WTC11 (cell line): ENCODE measurements around the gene ARAP2. TPM values are rescaled to one million over a fixed set of nuclear protein-coding genes. Genes with fewer than 3 reads are reported as not detected.

Experiments used
- ATAC-seq: fragments of 200-7000 bp; cut with Tn5 transposase; 2 replicates; pipeline ENCODE4 v1.10.0; 2021; ENCODE audit warnings: mild to moderate bottlenecking, moderate library complexity
- CTCF ChIA-PET: fragments of 300-600 bp; sonication (Branson Sonifier 250); formaldehyde crosslinking; loops from one replicate; lab custom pipeline; 2021; ENCODE audit warnings: antibody characterized with exemption; lab: Charles Lee
- POLR2A ChIA-PET: fragments of 350-600 bp; sonication (Branson Sonifier 250); formaldehyde crosslinking; loops from one replicate; lab custom pipeline; 2021; ENCODE audit warnings: antibody characterized with exemption; lab: Charles Lee
- DNase-seq: peaks from one replicate; pipeline ENCODE4 v3.0.0; 2021; ENCODE audit warnings: low spot score
- H3K27ac Mint-ChIP-seq: 2 replicates; pipeline ENCODE4 v1.8.0; 2021; ENCODE audit warnings: mixed read lengths
- H3K27me3 Mint-ChIP-seq: 2 replicates; pipeline ENCODE4 v1.8.0; 2021; ENCODE audit warnings: low read depth, mild to moderate bottlenecking, moderate library complexity, mixed read lengths
- H3K36me3 Mint-ChIP-seq: 2 replicates; pipeline ENCODE4 v1.8.0; 2021; ENCODE audit warnings: mixed read lengths
- H3K4me1 Mint-ChIP-seq: 2 replicates; pipeline ENCODE4 v1.8.0; 2022; ENCODE audit warnings: mixed read lengths
- H3K4me3 Mint-ChIP-seq: 2 replicates; pipeline ENCODE4 v1.8.0; 2021; ENCODE audit warnings: mild to moderate bottlenecking, moderate library complexity, mixed read lengths
- H3K9me3 Mint-ChIP-seq: 2 replicates; pipeline ENCODE4 v1.8.0; 2021; ENCODE audit warnings: mixed read lengths
- AR ChIP-seq: fragments of 250-450 bp; sonication (Bioruptor Pico); IDR thresholded peaks from 2 replicates; pipeline ENCODE4 v1.9.0; 2021; ENCODE audit warnings: mild to moderate bottlenecking
- ARID4B ChIP-seq: sonication (generic); formaldehyde crosslinking; IDR thresholded peaks from 2 replicates; pipeline ENCODE4 v1.8.0; 2023; ENCODE audit warnings: missing genetic modification reagents, mild to moderate bottlenecking, borderline replicate concordance
- ATF1 ChIP-seq: sonication (generic); formaldehyde crosslinking; IDR thresholded peaks from 2 replicates; pipeline ENCODE4 v1.8.1; 2023; ENCODE audit warnings: mild to moderate bottlenecking, moderate library complexity, missing genetic modification reagents
- CTCF ChIP-seq: fragments of 200-600 bp; IDR thresholded peaks from 2 replicates; pipeline ENCODE4 v1.8.0; 2022; ENCODE audit warnings: antibody characterized with exemption
- ESRRA ChIP-seq: sonication (generic); formaldehyde crosslinking; IDR thresholded peaks from 2 replicates; pipeline ENCODE4 v1.8.1; 2022; ENCODE audit warnings: mild to moderate bottlenecking, missing genetic modification reagents, borderline replicate concordance
- FOXK1 ChIP-seq: sonication (generic); formaldehyde crosslinking; IDR thresholded peaks from 2 replicates; pipeline ENCODE4 v1.8.0; 2022; ENCODE audit warnings: mild to moderate bottlenecking, moderate library complexity, missing genetic modification reagents
- GTF2I ChIP-seq: fragments of 250-450 bp; sonication (Bioruptor Pico); conservative IDR thresholded peaks from 2 replicates; pipeline ENCODE4 v1.4.0; 2021; ENCODE audit warnings: mild to moderate bottlenecking
- HMGXB4 ChIP-seq: sonication (generic); formaldehyde crosslinking; IDR thresholded peaks from 2 replicates; pipeline ENCODE4 v1.8.1; 2023; ENCODE audit warnings: mild to moderate bottlenecking, moderate library complexity, missing genetic modification reagents
- IRF2 ChIP-seq: sonication (generic); formaldehyde crosslinking; IDR thresholded peaks from 2 replicates; pipeline ENCODE4 v1.8.0; 2022; ENCODE audit warnings: low read depth, missing genetic modification reagents, borderline replicate concordance
- NFE2L1 ChIP-seq: sonication (generic); formaldehyde crosslinking; IDR thresholded peaks from 2 replicates; pipeline ENCODE4 v1.8.1; 2023; ENCODE audit warnings: missing genetic modification reagents
- RORB ChIP-seq: fragments of 250-450 bp; sonication (Bioruptor Pico); IDR thresholded peaks from 2 replicates; pipeline ENCODE4 v1.9.0; 2021; ENCODE audit warnings: mild to moderate bottlenecking
- SOX15 ChIP-seq: fragments of 250-450 bp; sonication (Bioruptor Pico); IDR thresholded peaks from 2 replicates; pipeline ENCODE4 v1.9.0; 2021; ENCODE audit warnings: mild to moderate bottlenecking
- TCF7 ChIP-seq: sonication (generic); formaldehyde crosslinking; IDR thresholded peaks from 2 replicates; pipeline ENCODE4 v1.8.0; 2022; ENCODE audit warnings: mild to moderate bottlenecking, low read depth, missing genetic modification reagents, moderate library complexity
- USF2 ChIP-seq: sonication (generic); formaldehyde crosslinking; IDR thresholded peaks from 2 replicates; pipeline ENCODE4 v1.8.1; 2023; ENCODE audit warnings: mild to moderate bottlenecking, missing genetic modification reagents, moderate library complexity
- ZNF121 ChIP-seq: sonication (generic); formaldehyde crosslinking; IDR thresholded peaks from 2 replicates; pipeline ENCODE4 v1.8.0; 2023; ENCODE audit warnings: missing genetic modification reagents
- ZNF423 ChIP-seq: fragments of 250-450 bp; sonication (Bioruptor Pico); IDR thresholded peaks from 2 replicates; pipeline ENCODE4 v2.1.2; 2022; ENCODE audit warnings: mild to moderate bottlenecking, moderate library complexity
- total RNA-seq: library from RNA; stranded (reverse); gene quantifications from 3 replicates; pipeline ENCODE4 v1.2.3, GENCODE V29; 2021

Gene ARAP2
- total RNA-seq, 1 experiment from 2014 or later, result 1.0 TPM

GRCh38 chr4:36142504-36142903 lies 101.8 kb downstream of the ARAP2 start (continued):
- TF ChIP-seq CTCF (no peak), ESRRA (CRISPR knock-in tag) (no peak), AR (CRISPR knock-in tag) (no peak), FOXK1 (no peak), ATF1 (CRISPR knock-in tag) (no peak), IRF2 (CRISPR knock-in tag) (no peak), TCF7 (CRISPR knock-in tag) (no peak), ZNF423 (CRISPR knock-in tag) (no peak), NFE2L1 (no peak), ARID4B (CRISPR knock-in tag) (no peak), ZNF121 (CRISPR knock-in tag) (no peak), SOX15 (CRISPR knock-in tag) (no peak), USF2 (no peak)

DNA sequence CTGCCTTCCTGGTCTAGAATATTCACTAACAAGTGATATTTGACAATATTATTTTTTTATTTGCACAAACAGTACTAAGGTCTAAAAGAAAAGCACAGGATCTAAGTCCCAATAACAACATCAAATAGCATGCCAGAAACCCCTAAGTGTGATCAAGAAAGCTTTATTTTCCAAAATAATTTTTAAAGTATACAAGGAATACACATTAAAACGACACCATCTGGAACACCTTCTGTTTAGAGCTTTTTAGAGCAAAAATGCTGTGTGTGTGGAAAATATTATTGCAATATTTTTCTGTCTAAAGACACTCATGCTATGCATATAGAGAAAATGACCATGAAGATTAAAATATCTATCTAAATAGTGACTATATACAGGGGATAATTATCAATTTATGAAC lies 103.1 kb downstream of the ARAP2 start:
- ChIA-PET POLR2A (no interaction called here), CTCF (no interaction called here)
- H3K9me3 Mint-ChIP-seq, result no peaks in the 10 kb centered on the region
- H3K4me3 Mint-ChIP-seq, result no peak overlapping the region
- no peaks in the 10 kb centered on the region for H3K27me3 Mint-ChIP-seq
- no peak for TF ChIP-seq HMGXB4 (CRISPR knock-in tag)
- TF ChIP-seq GTF2I (CRISPR knock-in tag), result no peak
- TF ChIP-seq RORB, result no peak
- no peaks in the 10 kb centered on the region for H3K4me1 Mint-ChIP-seq
- H3K27ac Mint-ChIP-seq, result no peak overlapping the region
- ATAC-seq, result no peak
- no peaks in the 10 kb centered on the region for H3K36me3 Mint-ChIP-seq
- DNase-seq, result no peak
